Neural progenitor cell (in vitro differentiated cells): ENCODE measurements around the gene CRTC3. TPM values are rescaled to one million over a fixed set of nuclear protein-coding genes. Genes with fewer than 3 reads are reported as not detected.
"Not testable (repeated sequence)": the region's sequence is repeated elsewhere in the genome, so short reads cannot be mapped to it uniquely, and the experiment has no call there.

Experiments used
- DNase-seq: peaks from one replicate; pipeline ENCODE4 v3.0.0-alpha.2; 2016; ENCODE audit warnings: low spot score
- H2AFZ ChIP-seq: fragments of 200-600 bp; sonication (generic); replicated peaks from 2 replicates; pipeline ENCODE4 v1.6.1; 2016; ENCODE audit warnings: antibody characterized with exemption
- H3F3A ChIP-seq: fragments of 200-600 bp; sonication (generic); 2 replicates; pipeline ENCODE4 v1.6.1; 2016; ENCODE audit warnings: antibody characterized with exemption, low read depth
- H3K27ac ChIP-seq: fragments of 200-600 bp; sonication (generic); 2 replicates; pipeline ENCODE4 v1.5.1; 2016; ENCODE audit warnings: mild to moderate bottlenecking
- H3K27me3 ChIP-seq: fragments of 200-600 bp; sonication (generic); 2 replicates; pipeline ENCODE4 v1.6.1; 2016; ENCODE audit warnings: mild to moderate bottlenecking, moderate library complexity
- H3K36me3 ChIP-seq: fragments of 200-600 bp; sonication (generic); 2 replicates; pipeline ENCODE4 v1.5.1; 2016
- H3K4me1 ChIP-seq: fragments of 200-600 bp; sonication (generic); 2 replicates; pipeline ENCODE4 v1.6.1; 2016; ENCODE audit warnings: mixed run types
- H3K4me2 ChIP-seq: fragments of 200-600 bp; sonication (generic); 2 replicates; pipeline ENCODE4 v1.6.1; 2016
- H3K4me3 ChIP-seq: fragments of 200-600 bp; sonication (generic); 2 replicates; pipeline ENCODE4 v1.5.1; 2016
- H3K79me2 ChIP-seq: fragments of 200-600 bp; sonication (generic); 2 replicates; pipeline ENCODE4 v1.6.1; 2016; ENCODE audit warnings: low read depth
- H3K9ac ChIP-seq: fragments of 200-600 bp; sonication (generic); 2 replicates; pipeline ENCODE4 v1.6.1; 2016
- H3K9me3 ChIP-seq: fragments of 200-600 bp; sonication (generic); 2 replicates; pipeline ENCODE4 v1.5.1; 2016; ENCODE audit warnings: low read depth
- H4K20me1 ChIP-seq: fragments of 200-600 bp; sonication (generic); 2 replicates; pipeline ENCODE4 v1.6.1; 2016; ENCODE audit warnings: low read depth
- H3K27ac Mint-ChIP-seq: 3 replicates; pipeline ENCODE4 v1.8.0; 2021; ENCODE audit warnings: mixed read lengths
- H3K27me3 Mint-ChIP-seq: 2 replicates; pipeline ENCODE4 v1.8.0; 2022; ENCODE audit warnings: low read depth, mild to moderate bottlenecking, inconsistent platforms, moderate library complexity, mixed read lengths; ENCODE audit not compliant: insufficient read depth
- H3K36me3 Mint-ChIP-seq: 3 replicates; pipeline ENCODE4 v1.8.0; 2021; ENCODE audit warnings: mixed read lengths
- H3K4me1 Mint-ChIP-seq: 3 replicates; pipeline ENCODE4 v1.8.0; 2021; ENCODE audit warnings: mixed read lengths
- H3K4me3 Mint-ChIP-seq: 3 replicates; pipeline ENCODE4 v1.8.0; 2021; ENCODE audit warnings: mild to moderate bottlenecking, moderate library complexity, mixed read lengths
- H3K9me3 Mint-ChIP-seq: 3 replicates; pipeline ENCODE4 v1.8.0; 2020; ENCODE audit warnings: mixed read lengths
- CTCF ChIP-seq: fragments of 200-600 bp; sonication (generic); IDR thresholded peaks from 2 replicates; pipeline ENCODE4 v1.5.1; 2017; ENCODE audit warnings: antibody characterized with exemption, mild to moderate bottlenecking
- EZH2 ChIP-seq: fragments of 200-600 bp; sonication (generic); IDR thresholded peaks from 2 replicates; pipeline ENCODE4 v1.6.1; 2017; ENCODE audit warnings: antibody characterized with exemption, mild to moderate bottlenecking, moderate library complexity
- EZH2phosphoT487 ChIP-seq: fragments of 200-600 bp; sonication (generic); IDR thresholded peaks from 2 replicates; pipeline ENCODE4 v1.6.1; 2017; ENCODE audit warnings: antibody characterized with exemption
- total RNA-seq: library from RNA; depleted of rRNA; stranded (reverse); fragments of >200 nt; gene quantifications from 2 replicates; pipeline ENCODE4 v1.2.3, GENCODE V29; 2015; ENCODE audit warnings: low replicate concordance

Gene CRTC3
- total RNA-seq, 1 donor from 2014 or later: 4.9 TPM

GRCh38 chr15:90511211-90511618 is 18.5 kb upstream of the CRTC3 start:
- not testable (repeated sequence) for H3K27me3 Mint-ChIP-seq, H3K4me1 ChIP-seq, H4K20me1 ChIP-seq

GRCh38 chr15:90512276-90512675 is 17.4 kb upstream of the CRTC3 start:
- Mint-ChIP-seq H3K9me3 (peaks cover 5% of the 10 kb centered on the region), H3K4me1 (no peaks in the 10 kb centered on the region), H3K36me3 (no peaks in the 10 kb centered on the region), H3K4me3 (no peak overlapping the region), H3K27ac (no peak overlapping the region), H3K27me3 (peaks cover 3% of the 10 kb centered on the region)
- no peak for DNase-seq
- H3K36me3 ChIP-seq: no peaks in the 10 kb centered on the region
- TF ChIP-seq EZH2: no peak
- no peak for TF ChIP-seq EZH2phosphoT487
- no peak for TF ChIP-seq CTCF
- H3K4me1 ChIP-seq: no peaks in the 10 kb centered on the region
- H3K27ac ChIP-seq: no peak overlapping the region
- no peaks in the 10 kb centered on the region for H4K20me1 ChIP-seq
- H3K4me2 ChIP-seq: no peak overlapping the region
- no peak overlapping the region for H3K4me3 ChIP-seq
- no peak overlapping the region for H2AFZ ChIP-seq
- no peaks in the 10 kb centered on the region for H3K9me3 ChIP-seq
- H3K27me3 ChIP-seq: no peaks in the 10 kb centered on the region
- H3F3A ChIP-seq: peaks cover 5% of the 10 kb centered on the region
- H3K79me2 ChIP-seq: no peaks in the 10 kb centered on the region
- no peak overlapping the region for H3K9ac ChIP-seq

More at GRCh38 chr15:90511211-90511618, 18.5 kb upstream of the CRTC3 start:
- H3K79me2 ChIP-seq, H3K27ac ChIP-seq, H3K4me1 Mint-ChIP-seq, H3K36me3 Mint-ChIP-seq, H3K9me3 ChIP-seq, H3K4me3 ChIP-seq, H3K4me2 ChIP-seq, H3K27me3 ChIP-seq, H3F3A ChIP-seq, H3K36me3 ChIP-seq, H3K4me3 Mint-ChIP-seq, H3K27ac Mint-ChIP-seq, DNase-seq, H3K9ac ChIP-seq, H2AFZ ChIP-seq, H3K9me3 Mint-ChIP-seq: not testable (repeated sequence)

GRCh38 chr15:90512981-90513380 is 16.7 kb upstream of the CRTC3 start:
- Histone ChIP-seq H3F3A (peaks cover 5% of the 10 kb centered on the region), H3K4me3 (no peak overlapping the region), H3K4me1 (no peaks in the 10 kb centered on the region), H3K79me2 (no peaks in the 10 kb centered on the region), H3K27me3 (no peaks in the 10 kb centered on the region), H3K27ac (no peak overlapping the region), H3K4me2 (no peak overlapping the region), H2AFZ (no peak overlapping the region), H4K20me1 (no peaks in the 10 kb centered on the region), H3K9ac (no peak overlapping the region), H3K9me3 (no peaks in the 10 kb centered on the region), H3K36me3 (no peaks in the 10 kb centered on the region)
- no peaks in the 10 kb centered on the region for H3K36me3 Mint-ChIP-seq
- H3K27me3 Mint-ChIP-seq: peaks cover 3% of the 10 kb centered on the region
- no peaks in the 10 kb centered on the region for H3K4me1 Mint-ChIP-seq
- peaks cover 5% of the 10 kb centered on the region for H3K9me3 Mint-ChIP-seq
- DNase-seq: no peak
- H3K27ac Mint-ChIP-seq: no peak overlapping the region
- no peak overlapping the region for H3K4me3 Mint-ChIP-seq
- TF ChIP-seq CTCF (no peak), EZH2phosphoT487 (no peak), EZH2 (no peak)

- Histone ChIP-seq H3K27me3 (no peaks in the 10 kb centered on the region), H3K9me3 (no peaks in the 10 kb centered on the region), H4K20me1 (no peaks in the 10 kb centered on the region), H3K27ac (no peak overlapping the region), H3K36me3 (no peaks in the 10 kb centered on the region), H2AFZ (no peak overlapping the region), H3K9ac (no peak overlapping the region), H3F3A (peaks cover 5% of the 10 kb centered on the region), H3K4me2 (no peak overlapping the region), H3K4me1 (no peaks in the 10 kb centered on the region), H3K4me3 (no peak overlapping the region), H3K79me2 (no peaks in the 10 kb centered on the region)
- DNase-seq: no peak
- no peaks in the 10 kb centered on the region for H3K36me3 Mint-ChIP-seq
- H3K9me3 Mint-ChIP-seq: peaks cover 5% of the 10 kb centered on the region
- peaks cover 3% of the 10 kb centered on the region for H3K27me3 Mint-ChIP-seq
- no peak for TF ChIP-seq CTCF
- TF ChIP-seq EZH2phosphoT487: no peak
- TF ChIP-seq EZH2: no peak
- no peak overlapping the region for H3K27ac Mint-ChIP-seq
- H3K4me3 Mint-ChIP-seq: no peak overlapping the region
- H3K4me1 Mint-ChIP-seq: no peaks in the 10 kb centered on the region
Measured at GRCh38 chr15:90513448-90513847, 16.3 kb upstream of the CRTC3 start.

- H3K9ac ChIP-seq, H3K4me1 Mint-ChIP-seq, H3K27ac Mint-ChIP-seq, H3K4me3 ChIP-seq, H3K4me3 Mint-ChIP-seq, H3K4me2 ChIP-seq, H3K36me3 Mint-ChIP-seq, H3K9me3 Mint-ChIP-seq, H3F3A ChIP-seq, H4K20me1 ChIP-seq, H3K36me3 ChIP-seq, H3K9me3 ChIP-seq, H3K79me2 ChIP-seq, H3K4me1 ChIP-seq, H3K27ac ChIP-seq, DNase-seq, H2AFZ ChIP-seq, H3K27me3 ChIP-seq, H3K27me3 Mint-ChIP-seq: not testable (repeated sequence)
Measured at GRCh38 chr15:90513893-90514292, 15.8 kb upstream of the CRTC3 start.
